Measurements from ENCODE around the gene TRAPPC3L. TPM values are rescaled to one million over a fixed set of nuclear protein-coding genes. Genes with fewer than 3 reads are reported as not detected.

Gene TRAPPC3L
- total RNA-seq, 1 donor from 2014 or later = not detected

GRCh38 chr6:116450185-116450710, 95.2 kb downstream of the TRAPPC3L start:
- TF ChIP-seq CTCF (IDR thresholded peaks at IDR 0.05) = no peak

GRCh38 chr6:116449565-116449964, 95.9 kb downstream of the TRAPPC3L start:
- Mint-ChIP-seq H3K4me1 (ENCODE audit: low read depth) (peaks cover 35% of the 10 kb centered on the region), H3K27ac (ENCODE audit: unreplicated experiment) (no peak overlapping the region), H3K4me3 (ENCODE audit: unreplicated experiment) (no peak overlapping the region), H3K9me3 (ENCODE audit: low read depth) (no peaks in the 10 kb centered on the region), H3K27me3 (ENCODE audit: low read depth) (no peaks in the 10 kb centered on the region), H3K36me3 (ENCODE audit: low read depth) (no peaks in the 10 kb centered on the region)
- DNase-seq (ENCODE audit: low spot score) = no peak
- no peak for TF ChIP-seq CTCF (IDR thresholded peaks at IDR 0.05)

More at GRCh38 chr6:116450185-116450710, 95.2 kb downstream of the TRAPPC3L start:
- DNase-seq (ENCODE audit: low spot score) = no peak
- Mint-ChIP-seq H3K4me1 (ENCODE audit: low read depth) (peaks cover 28% of the 10 kb centered on the region), H3K9me3 (ENCODE audit: low read depth) (no peaks in the 10 kb centered on the region), H3K27me3 (ENCODE audit: low read depth) (no peaks in the 10 kb centered on the region), H3K36me3 (ENCODE audit: low read depth) (no peaks in the 10 kb centered on the region), H3K4me3 (ENCODE audit: unreplicated experiment) (no peak overlapping the region), H3K27ac (ENCODE audit: unreplicated experiment) (no peak overlapping the region)

- Mint-ChIP-seq H3K4me1 (ENCODE audit: low read depth) (peaks cover 55% of the 10 kb centered on the region), H3K27ac (ENCODE audit: unreplicated experiment) (peak overlapping the region; percentile 99), H3K9me3 (ENCODE audit: low read depth) (no peaks in the 10 kb centered on the region), H3K4me3 (ENCODE audit: unreplicated experiment) (peak overlapping the region; percentile 19), H3K36me3 (ENCODE audit: low read depth) (no peaks in the 10 kb centered on the region), H3K27me3 (ENCODE audit: low read depth) (no peaks in the 10 kb centered on the region)
- no peak for DNase-seq (ENCODE audit: low spot score)
- TF ChIP-seq CTCF (IDR thresholded peaks at IDR 0.05) = peak; percentile 70
These were observed 97.9 kb downstream of the TRAPPC3L start for GRCh38 chr6:116447496-116448011.

GRCh38 chr6:116447052-116447451, 98.4 kb downstream of the TRAPPC3L start:
- H3K27ac Mint-ChIP-seq (ENCODE audit: unreplicated experiment) = peak overlapping the region; percentile 99
- DNase-seq (ENCODE audit: low spot score) = no peak
- no peaks in the 10 kb centered on the region for H3K9me3 Mint-ChIP-seq (ENCODE audit: low read depth)
- no peaks in the 10 kb centered on the region for H3K36me3 Mint-ChIP-seq (ENCODE audit: low read depth)
- TF ChIP-seq CTCF (IDR thresholded peaks at IDR 0.05) = no peak
- no peak overlapping the region for H3K4me3 Mint-ChIP-seq (ENCODE audit: unreplicated experiment)
- no peaks in the 10 kb centered on the region for H3K27me3 Mint-ChIP-seq (ENCODE audit: low read depth)
- peaks cover 60% of the 10 kb centered on the region for H3K4me1 Mint-ChIP-seq (ENCODE audit: low read depth)

DNA sequence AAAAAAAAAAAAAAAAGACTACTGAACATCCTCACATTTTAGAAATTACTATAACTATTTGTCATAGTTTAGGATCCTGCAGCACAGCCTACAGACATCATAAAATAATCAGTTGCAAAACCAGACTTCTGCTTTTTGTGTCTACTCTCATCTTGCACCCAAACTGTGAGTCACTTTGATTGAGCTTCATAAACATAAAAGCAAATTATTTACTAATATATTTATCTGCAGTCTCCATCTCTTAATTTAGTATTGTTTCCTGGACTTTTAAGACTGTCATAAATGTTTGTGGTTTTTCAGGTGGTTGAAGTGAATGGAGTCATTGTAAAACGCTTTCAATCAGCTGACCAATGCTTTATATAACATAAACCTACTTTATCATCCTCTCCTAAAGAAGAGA, 99.1 kb downstream of the TRAPPC3L start:
- no peaks in the 10 kb centered on the region for H3K9me3 Mint-ChIP-seq (ENCODE audit: low read depth)
- H3K36me3 Mint-ChIP-seq (ENCODE audit: low read depth) = no peaks in the 10 kb centered on the region
- H3K27me3 Mint-ChIP-seq (ENCODE audit: low read depth) = no peaks in the 10 kb centered on the region
- H3K27ac Mint-ChIP-seq (ENCODE audit: unreplicated experiment) = peak overlapping the region; percentile 99
- H3K4me1 Mint-ChIP-seq (ENCODE audit: low read depth) = peaks cover 64% of the 10 kb centered on the region
- no peak for TF ChIP-seq CTCF (IDR thresholded peaks at IDR 0.05)
- no peak overlapping the region for H3K4me3 Mint-ChIP-seq (ENCODE audit: unreplicated experiment)
- no peak for DNase-seq (ENCODE audit: low spot score)

Data from chondrocyte (in vitro differentiated cells).